C4-2B (cell line): ENCODE data around the gene ST7L.

Experiments used
- ZFX ChIP-seq: fragments of 450-650 bp; IDR thresholded peaks from 2 replicates; pipeline ENCODE4 v1.6.1; 2017
- TF ChIP-seq, protein P1 (sequence below): fragments of 450-650 bp; conservative IDR thresholded peaks from 2 replicates; pipeline ENCODE4 v1.5.1; 2017; ENCODE audit warnings: mild to moderate bottlenecking

DNA sequence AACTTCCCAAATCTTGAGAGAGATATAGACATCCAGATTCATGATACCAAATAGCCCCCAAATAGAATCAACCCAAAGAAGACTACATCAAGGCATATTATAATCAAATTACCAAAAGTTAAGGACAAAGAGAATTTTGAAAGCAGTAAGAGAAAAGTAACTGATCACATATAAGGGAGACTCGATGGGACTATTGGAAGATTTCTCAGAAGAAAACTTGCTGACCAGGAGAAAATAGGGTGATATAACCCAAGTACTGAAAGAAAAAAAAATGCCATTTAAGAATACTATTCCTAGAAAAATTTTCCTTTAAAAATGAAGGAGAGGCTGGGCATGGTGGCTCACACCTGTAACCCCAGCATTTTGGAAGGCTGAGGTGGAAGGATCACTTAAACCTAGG is 140.6 kb downstream of the ST7L start:
- TF ChIP-seq, protein P1, sequence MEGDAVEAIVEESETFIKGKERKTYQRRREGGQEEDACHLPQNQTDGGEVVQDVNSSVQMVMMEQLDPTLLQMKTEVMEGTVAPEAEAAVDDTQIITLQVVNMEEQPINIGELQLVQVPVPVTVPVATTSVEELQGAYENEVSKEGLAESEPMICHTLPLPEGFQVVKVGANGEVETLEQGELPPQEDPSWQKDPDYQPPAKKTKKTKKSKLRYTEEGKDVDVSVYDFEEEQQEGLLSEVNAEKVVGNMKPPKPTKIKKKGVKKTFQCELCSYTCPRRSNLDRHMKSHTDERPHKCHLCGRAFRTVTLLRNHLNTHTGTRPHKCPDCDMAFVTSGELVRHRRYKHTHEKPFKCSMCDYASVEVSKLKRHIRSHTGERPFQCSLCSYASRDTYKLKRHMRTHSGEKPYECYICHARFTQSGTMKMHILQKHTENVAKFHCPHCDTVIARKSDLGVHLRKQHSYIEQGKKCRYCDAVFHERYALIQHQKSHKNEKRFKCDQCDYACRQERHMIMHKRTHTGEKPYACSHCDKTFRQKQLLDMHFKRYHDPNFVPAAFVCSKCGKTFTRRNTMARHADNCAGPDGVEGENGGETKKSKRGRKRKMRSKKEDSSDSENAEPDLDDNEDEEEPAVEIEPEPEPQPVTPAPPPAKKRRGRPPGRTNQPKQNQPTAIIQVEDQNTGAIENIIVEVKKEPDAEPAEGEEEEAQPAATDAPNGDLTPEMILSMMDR = no peak
- TF ChIP-seq ZFX = no peak
